ENCODE data around the gene ZNHIT6.

GRCh38 chr1:85746777-85747176 lies 38.5 kb upstream of the ZNHIT6 start:
- TF ChIP-seq, protein P1, sequence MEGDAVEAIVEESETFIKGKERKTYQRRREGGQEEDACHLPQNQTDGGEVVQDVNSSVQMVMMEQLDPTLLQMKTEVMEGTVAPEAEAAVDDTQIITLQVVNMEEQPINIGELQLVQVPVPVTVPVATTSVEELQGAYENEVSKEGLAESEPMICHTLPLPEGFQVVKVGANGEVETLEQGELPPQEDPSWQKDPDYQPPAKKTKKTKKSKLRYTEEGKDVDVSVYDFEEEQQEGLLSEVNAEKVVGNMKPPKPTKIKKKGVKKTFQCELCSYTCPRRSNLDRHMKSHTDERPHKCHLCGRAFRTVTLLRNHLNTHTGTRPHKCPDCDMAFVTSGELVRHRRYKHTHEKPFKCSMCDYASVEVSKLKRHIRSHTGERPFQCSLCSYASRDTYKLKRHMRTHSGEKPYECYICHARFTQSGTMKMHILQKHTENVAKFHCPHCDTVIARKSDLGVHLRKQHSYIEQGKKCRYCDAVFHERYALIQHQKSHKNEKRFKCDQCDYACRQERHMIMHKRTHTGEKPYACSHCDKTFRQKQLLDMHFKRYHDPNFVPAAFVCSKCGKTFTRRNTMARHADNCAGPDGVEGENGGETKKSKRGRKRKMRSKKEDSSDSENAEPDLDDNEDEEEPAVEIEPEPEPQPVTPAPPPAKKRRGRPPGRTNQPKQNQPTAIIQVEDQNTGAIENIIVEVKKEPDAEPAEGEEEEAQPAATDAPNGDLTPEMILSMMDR (conservative IDR thresholded peaks at IDR 0.05; ENCODE audit: low read length), result no peak
- TF ChIP-seq EZH2phosphoT487 (IDR thresholded peaks at IDR 0.05; ENCODE audit: borderline replicate concordance, low read depth, low read length), result no peak

Data from OCI-LY7 (cell line).